ENCODE results near the gene PPP2R5C.

The PPP2R5C gene

DNA sequence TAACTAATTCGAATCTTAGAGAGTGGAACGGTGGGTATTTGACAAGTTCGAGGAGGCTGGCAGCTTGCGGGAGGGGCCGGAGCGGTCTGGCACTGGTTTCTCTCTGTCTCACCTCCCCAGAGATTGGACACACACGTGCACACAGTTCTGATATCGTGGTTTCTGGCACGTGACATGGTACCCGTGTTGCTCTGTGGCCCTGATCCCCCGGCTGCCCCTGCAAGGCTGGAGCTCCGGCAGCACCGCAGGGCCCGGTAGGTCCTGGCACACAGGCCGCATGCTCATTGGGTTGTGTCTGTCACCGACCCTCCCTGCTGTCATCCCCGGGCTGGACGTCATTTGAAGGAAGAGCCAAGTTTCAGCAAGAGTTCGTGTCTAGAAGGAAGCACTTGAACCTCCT is 82.7 kb downstream of the PPP2R5C start:
- Histone ChIP-seq H3K9ac (ENCODE audit: low read depth, low read length) (no peak overlapping the region), H3K4me3 (ENCODE audit: low read depth in 1 of 2, low read length in 2 of 2) (no peak overlapping the region), H3K27me3 (ENCODE audit: insufficient read depth, low read length, poor library complexity) (no peaks in the 10 kb centered on the region), H3K4me2 (ENCODE audit: insufficient read depth, low read length) (no peak overlapping the region), H3K79me2 (ENCODE audit: insufficient read depth, low read length) (peaks cover 100% of the 10 kb centered on the region), H2AFZ (ENCODE audit: low read depth, low read length) (no peak overlapping the region), H3K9me3 (ENCODE audit: insufficient read depth, low read length, severe bottlenecking) (no peaks in the 10 kb centered on the region), H3K36me3 (ENCODE audit: insufficient read depth, low read length) (peaks cover 32% of the 10 kb centered on the region), H3K4me1 (ENCODE audit: insufficient read depth, low read length) (peaks cover 27% of the 10 kb centered on the region), H4K20me1 (ENCODE audit: insufficient read depth, low read length) (peaks cover 79% of the 10 kb centered on the region), H3K27ac (ENCODE audit: low read length) (no peak overlapping the region)
- DNase-seq (no peak), ATAC-seq (ENCODE audit: insufficient read depth, low read depth) (no peak)
- TF ChIP-seq EZH2 (IDR thresholded peaks at IDR 0.05; ENCODE audit: borderline replicate concordance, low read depth, low read length, severe bottlenecking), result no peak
- TF ChIP-seq, protein P1, sequence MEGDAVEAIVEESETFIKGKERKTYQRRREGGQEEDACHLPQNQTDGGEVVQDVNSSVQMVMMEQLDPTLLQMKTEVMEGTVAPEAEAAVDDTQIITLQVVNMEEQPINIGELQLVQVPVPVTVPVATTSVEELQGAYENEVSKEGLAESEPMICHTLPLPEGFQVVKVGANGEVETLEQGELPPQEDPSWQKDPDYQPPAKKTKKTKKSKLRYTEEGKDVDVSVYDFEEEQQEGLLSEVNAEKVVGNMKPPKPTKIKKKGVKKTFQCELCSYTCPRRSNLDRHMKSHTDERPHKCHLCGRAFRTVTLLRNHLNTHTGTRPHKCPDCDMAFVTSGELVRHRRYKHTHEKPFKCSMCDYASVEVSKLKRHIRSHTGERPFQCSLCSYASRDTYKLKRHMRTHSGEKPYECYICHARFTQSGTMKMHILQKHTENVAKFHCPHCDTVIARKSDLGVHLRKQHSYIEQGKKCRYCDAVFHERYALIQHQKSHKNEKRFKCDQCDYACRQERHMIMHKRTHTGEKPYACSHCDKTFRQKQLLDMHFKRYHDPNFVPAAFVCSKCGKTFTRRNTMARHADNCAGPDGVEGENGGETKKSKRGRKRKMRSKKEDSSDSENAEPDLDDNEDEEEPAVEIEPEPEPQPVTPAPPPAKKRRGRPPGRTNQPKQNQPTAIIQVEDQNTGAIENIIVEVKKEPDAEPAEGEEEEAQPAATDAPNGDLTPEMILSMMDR (IDR thresholded peaks at IDR 0.05; ENCODE audit: borderline replicate concordance, extremely low read depth, low read length, poor library complexity, severe bottlenecking), result no peak

DNA sequence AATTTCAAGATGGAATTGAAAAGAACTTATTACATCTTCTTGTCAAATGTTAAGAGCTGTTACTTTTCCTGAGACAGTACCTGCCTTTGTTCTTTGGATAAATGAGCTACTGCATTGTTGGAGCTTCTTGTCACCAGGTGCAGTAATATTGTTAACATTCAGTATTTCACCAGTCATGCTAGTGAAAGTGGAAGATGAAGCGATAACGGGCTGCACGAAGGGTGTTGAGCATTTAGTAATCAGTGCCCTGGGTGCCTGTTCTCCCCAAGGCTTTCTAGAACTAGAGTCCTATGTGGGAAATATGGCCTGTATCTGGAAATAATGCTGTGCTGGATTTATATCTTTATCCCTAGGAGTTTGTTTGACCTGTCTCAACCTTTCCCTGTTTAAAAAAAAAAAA is 83.2 kb downstream of the PPP2R5C start:
- H3K27ac ChIP-seq (ENCODE audit: low read length), result no peak overlapping the region
- peaks cover 78% of the 10 kb centered on the region for H4K20me1 ChIP-seq (ENCODE audit: insufficient read depth, low read length)
- H3K4me1 ChIP-seq (ENCODE audit: insufficient read depth, low read length), result peaks cover 21% of the 10 kb centered on the region
- no peak overlapping the region for H2AFZ ChIP-seq (ENCODE audit: low read depth, low read length)
- peaks cover 100% of the 10 kb centered on the region for H3K79me2 ChIP-seq (ENCODE audit: insufficient read depth, low read length)
- H3K9me3 ChIP-seq (ENCODE audit: insufficient read depth, low read length, severe bottlenecking), result no peaks in the 10 kb centered on the region
- ATAC-seq (ENCODE audit: insufficient read depth, low read depth) (no peak), DNase-seq (no peak)
- H3K9ac ChIP-seq (ENCODE audit: low read depth, low read length), result no peak overlapping the region
- peaks cover 29% of the 10 kb centered on the region for H3K36me3 ChIP-seq (ENCODE audit: insufficient read depth, low read length)
- TF ChIP-seq, protein P1 (IDR thresholded peaks at IDR 0.05; ENCODE audit: borderline replicate concordance, extremely low read depth, low read length, poor library complexity, severe bottlenecking), result no peak
- TF ChIP-seq EZH2 (IDR thresholded peaks at IDR 0.05; ENCODE audit: borderline replicate concordance, low read depth, low read length, severe bottlenecking), result no peak
- no peaks in the 10 kb centered on the region for H3K27me3 ChIP-seq (ENCODE audit: insufficient read depth, low read length, poor library complexity)
- H3K4me3 ChIP-seq (ENCODE audit: low read depth in 1 of 2, low read length in 2 of 2), result no peak overlapping the region
- no peak overlapping the region for H3K4me2 ChIP-seq (ENCODE audit: insufficient read depth, low read length)

DNA sequence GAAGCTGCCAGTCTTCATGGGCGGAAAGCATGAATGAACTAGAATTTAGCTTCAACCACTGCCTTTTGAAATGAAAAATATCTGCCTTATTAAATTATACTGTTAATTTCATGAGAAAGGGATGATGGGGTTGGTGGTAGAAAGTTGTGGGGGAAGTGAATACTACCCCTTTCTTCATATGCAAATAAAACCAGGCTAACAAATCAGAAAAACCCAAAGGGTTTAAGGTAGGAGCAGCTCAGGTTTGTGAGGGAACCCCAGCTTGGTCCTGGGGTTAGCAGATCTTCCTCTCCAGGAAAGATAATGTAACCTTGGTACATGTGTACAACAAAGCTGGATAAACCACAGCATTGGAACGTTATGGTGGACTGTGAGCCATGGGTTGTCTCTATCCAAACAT is 84.0 kb downstream of the PPP2R5C start:
- no peaks in the 10 kb centered on the region for H3K9me3 ChIP-seq (ENCODE audit: insufficient read depth, low read length, severe bottlenecking)
- TF ChIP-seq EZH2 (IDR thresholded peaks at IDR 0.05; ENCODE audit: borderline replicate concordance, low read depth, low read length, severe bottlenecking), result no peak
- TF ChIP-seq, protein P1 (IDR thresholded peaks at IDR 0.05; ENCODE audit: borderline replicate concordance, extremely low read depth, low read length, poor library complexity, severe bottlenecking), result no peak
- H2AFZ ChIP-seq (ENCODE audit: low read depth, low read length), result no peak overlapping the region
- H3K9ac ChIP-seq (ENCODE audit: low read depth, low read length), result no peak overlapping the region
- no peak overlapping the region for H3K27ac ChIP-seq (ENCODE audit: low read length)
- peaks cover 74% of the 10 kb centered on the region for H4K20me1 ChIP-seq (ENCODE audit: insufficient read depth, low read length)
- no peak overlapping the region for H3K4me2 ChIP-seq (ENCODE audit: insufficient read depth, low read length)
- no peak overlapping the region for H3K4me3 ChIP-seq (ENCODE audit: low read depth in 1 of 2, low read length in 2 of 2)
- no peaks in the 10 kb centered on the region for H3K27me3 ChIP-seq (ENCODE audit: insufficient read depth, low read length, poor library complexity)
- ATAC-seq (ENCODE audit: insufficient read depth, low read depth), result no peak
- peaks cover 20% of the 10 kb centered on the region for H3K4me1 ChIP-seq (ENCODE audit: insufficient read depth, low read length)
- no peak for DNase-seq
- peaks cover 100% of the 10 kb centered on the region for H3K79me2 ChIP-seq (ENCODE audit: insufficient read depth, low read length)
- peaks cover 28% of the 10 kb centered on the region for H3K36me3 ChIP-seq (ENCODE audit: insufficient read depth, low read length)

DNA sequence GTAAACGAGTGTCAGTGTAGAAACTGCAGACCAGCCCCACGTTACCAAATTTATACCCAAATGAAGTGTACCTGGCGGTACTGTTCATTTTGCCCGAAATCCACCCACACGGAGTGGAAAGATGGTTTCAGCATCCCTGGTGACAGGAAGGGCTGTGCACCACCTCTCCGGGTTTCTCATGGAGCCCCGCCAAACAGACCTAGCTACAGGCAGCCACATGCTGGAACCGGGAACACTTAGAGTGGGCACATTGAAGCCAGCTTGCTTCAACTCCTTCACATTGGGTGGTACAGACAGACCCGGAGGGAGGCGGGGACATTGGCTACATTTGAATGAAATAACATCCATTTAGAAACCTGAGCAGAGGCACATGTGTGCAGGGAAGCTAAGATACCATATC is 84.4 kb downstream of the PPP2R5C start:
- Histone ChIP-seq H3K27me3 (ENCODE audit: insufficient read depth, low read length, poor library complexity) (no peaks in the 10 kb centered on the region), H3K9me3 (ENCODE audit: insufficient read depth, low read length, severe bottlenecking) (no peaks in the 10 kb centered on the region), H3K4me1 (ENCODE audit: insufficient read depth, low read length) (peaks cover 16% of the 10 kb centered on the region), H3K36me3 (ENCODE audit: insufficient read depth, low read length) (peaks cover 24% of the 10 kb centered on the region), H4K20me1 (ENCODE audit: insufficient read depth, low read length) (peaks cover 71% of the 10 kb centered on the region), H3K79me2 (ENCODE audit: insufficient read depth, low read length) (peaks cover 100% of the 10 kb centered on the region), H3K27ac (ENCODE audit: low read length) (no peak overlapping the region), H2AFZ (ENCODE audit: low read depth, low read length) (no peak overlapping the region), H3K4me3 (ENCODE audit: low read depth in 1 of 2, low read length in 2 of 2) (no peak overlapping the region), H3K4me2 (ENCODE audit: insufficient read depth, low read length) (no peak overlapping the region), H3K9ac (ENCODE audit: low read depth, low read length) (no peak overlapping the region)
- no peak for DNase-seq
- no peak for ATAC-seq (ENCODE audit: insufficient read depth, low read depth)
- TF ChIP-seq, protein P1 (IDR thresholded peaks at IDR 0.05; ENCODE audit: borderline replicate concordance, extremely low read depth, low read length, poor library complexity, severe bottlenecking), result no peak
- no peak for TF ChIP-seq EZH2 (IDR thresholded peaks at IDR 0.05; ENCODE audit: borderline replicate concordance, low read depth, low read length, severe bottlenecking)

All from DND-41 (cell line).